GM12878 (cell line): Measurements from ENCODE around the gene NMBR. TPM values are rescaled to one million over a fixed set of nuclear protein-coding genes. Genes with fewer than 3 reads are reported as not detected.

ENCODE experiments used
- ATAC-seq: fragments of 200-7000 bp; cut with Tn5 transposase; 3 replicates; pipeline ENCODE4 v1.9.1; 2020; ENCODE audit warnings: mild to moderate bottlenecking, moderate library complexity
- BruUV-seq: library from RNA; stranded (reverse); fragments of 400-500 nt; replicated peaks from 2 replicates; lab custom pipeline; 2021; lab: Mats Ljungman, UMichigan
- CTCF ChIA-PET: fragments of 300-600 bp; sonication (Branson Sonifier 250); formaldehyde crosslinking; extraction: SDS; loops from one replicate; lab custom pipeline; 2021; ENCODE audit warnings: inconsistent platforms; lab: Yijun Ruan, JAX
- POLR2A ChIA-PET: fragments of 350-600 bp; formaldehyde crosslinking; extraction: SDS; loops from one replicate; lab custom pipeline; 2021; ENCODE audit warnings: inconsistent platforms; lab: Charles Lee
- RAD21 ChIA-PET: fragments of 300-600 bp; sonication (Branson Sonifier 250); formaldehyde crosslinking; loops from one replicate; lab custom pipeline; 2023; ENCODE audit warnings: antibody characterized with exemption; ENCODE audit not compliant: unreplicated experiment; lab: Charles Lee
- SMC1A ChIA-PET: fragments of 300-600 bp; sonication (Branson Sonifier 250); formaldehyde crosslinking; loops from one replicate; lab custom pipeline; 2023; ENCODE audit not compliant: unreplicated experiment, uncharacterized antibody; lab: Charles Lee
- DNase-seq: peaks from one replicate; pipeline ENCODE4 v3.0.0-alpha.2; 2011; ENCODE audit warnings: low read depth, low spot score
- FAIRE-seq: peaks from 3 replicates; lab custom pipeline; 2011; peaks lifted over from hg19 to GRCh38; lab: Jason Lieb, UNC
- H2AFZ ChIP-seq: 2 replicates; pipeline ENCODE4 v1.6.0; 2011; ENCODE audit warnings: low read depth, low read length, control low read depth; ENCODE audit not compliant: control insufficient read depth
- H3K27ac ChIP-seq: 2 replicates; pipeline ENCODE4 v1.5.1; 2011; ENCODE audit warnings: control low read depth; ENCODE audit not compliant: control insufficient read depth, insufficient read depth
- H3K27me3 ChIP-seq, 2 experiments: replicated peaks in 1 of 2; 2 replicates each; pipeline versions ENCODE4 v1.6.0 to v1.6.1; 2011; ENCODE audit warnings: low read length in 1 of 2; ENCODE audit not compliant: control insufficient read depth in 2 of 2, insufficient read depth in 2 of 2
- H3K36me3 ChIP-seq, 2 experiments: 2 replicates each; pipeline ENCODE4 v1.5.1; 2011; ENCODE audit warnings: low read length in 1 of 2; ENCODE audit not compliant: control insufficient read depth in 2 of 2, insufficient read depth in 2 of 2
- H3K4me1 ChIP-seq: 2 replicates; pipeline ENCODE4 v1.6.1; 2011; ENCODE audit warnings: mild to moderate bottlenecking, low read length, moderate library complexity, mixed read lengths; ENCODE audit not compliant: control insufficient read depth, insufficient read depth
- H3K4me2 ChIP-seq: 2 replicates; pipeline ENCODE4 v1.6.0; 2011; ENCODE audit warnings: control low read depth; ENCODE audit not compliant: control insufficient read depth, insufficient read depth
- H3K4me3 ChIP-seq: fragments of 200-600 bp; sonication (generic); 2 replicates; pipeline ENCODE4 v1.5.1; 2016
- H3K79me2 ChIP-seq: 2 replicates; pipeline ENCODE4 v1.6.0; 2011; ENCODE audit warnings: low read length; ENCODE audit not compliant: control insufficient read depth, insufficient read depth
- H3K9ac ChIP-seq: 2 replicates; pipeline ENCODE4 v1.8.0; 2011; ENCODE audit warnings: low read length, control low read depth, mixed read lengths; ENCODE audit not compliant: control insufficient read depth, insufficient read depth
- H3K9me3 ChIP-seq: replicated peaks from 3 replicates; pipeline ENCODE4 v1.5.1; 2011; ENCODE audit warnings: mild to moderate bottlenecking, low read length; ENCODE audit not compliant: control insufficient read depth, insufficient read depth
- H4K20me1 ChIP-seq: 2 replicates; pipeline ENCODE4 v1.6.0; 2011; ENCODE audit not compliant: control insufficient read depth, insufficient read depth
- CBX3 ChIP-seq: fragments of 200-600 bp; sonication (generic); IDR thresholded peaks from 2 replicates; pipeline ENCODE4 v1.6.1; 2016; ENCODE audit warnings: low read depth, borderline replicate concordance
- CHD4 ChIP-seq: fragments of 200-600 bp; sonication (generic); IDR thresholded peaks from 2 replicates; pipeline ENCODE4 v1.6.1; 2016; ENCODE audit warnings: mild to moderate bottlenecking
- DPF2 ChIP-seq: fragments of 450-650 bp; IDR thresholded peaks from 2 replicates; pipeline ENCODE4 v1.6.1; 2017; ENCODE audit warnings: mild to moderate bottlenecking
- ELK1 ChIP-seq: IDR thresholded peaks from 2 replicates; pipeline ENCODE4 v1.6.1; 2012; ENCODE audit warnings: low read depth, low read length, improper control_type of control experiment
- IKZF2 ChIP-seq, 2 experiments: fragments of 450-650 bp; IDR thresholded peaks; 2 replicates each; pipeline ENCODE4 v1.6.1; 2017; ENCODE audit warnings: mild to moderate bottlenecking in 2 of 2, moderate library complexity in 2 of 2
- MEF2A ChIP-seq: IDR thresholded peaks from 2 replicates; pipeline ENCODE4 v1.6.1; 2011; ENCODE audit warnings: low read depth, mild to moderate bottlenecking, low read length, moderate library complexity; ENCODE audit not compliant: insufficient read depth
- NFXL1 ChIP-seq: fragments of 450-650 bp; IDR thresholded peaks from 2 replicates; pipeline ENCODE4 v1.6.1; 2017; ENCODE audit warnings: antibody characterized with exemption, mild to moderate bottlenecking, borderline replicate concordance
- SMAD1 ChIP-seq: fragments of 450-650 bp; IDR thresholded peaks from 2 replicates; pipeline ENCODE4 v1.6.1; 2018; ENCODE audit warnings: mild to moderate bottlenecking, low read depth; ENCODE audit not compliant: partially characterized antibody
- ZZZ3 ChIP-seq: IDR thresholded peaks from 2 replicates; pipeline ENCODE4 v1.6.1; 2011; ENCODE audit warnings: low read depth; ENCODE audit not compliant: control insufficient read depth, insufficient read length
- WGBS: methylation state at CpG from one replicate; pipeline ENCODE4 v1.1.6; 2016; ENCODE audit warnings: low lambda C conversion rate; ENCODE audit not compliant: insufficient replicate concordance, insufficient coverage; ENCODE audit errors: missing lambda C conversion rate; 5-methylcytosine and 5-hydroxymethylcytosine counted together
- in situ Hi-C: fragments of 300-500 bp; cut with MboI; formaldehyde crosslinking; loops from 9 replicates; pipeline ENCODE4 v1.14.3; 2018; ENCODE audit warnings: mixed read lengths
- intact Hi-C: fragments of 100-400 bp; cut with micrococcal nuclease; formaldehyde crosslinking; loops from one replicate; pipeline ENCODE4 v1.14.2; 2022; ENCODE audit not compliant: unreplicated experiment
- polyA plus RNA-seq, 11 experiments: library from polyadenylated mRNA; depleted of rRNA in 4 of 11; unstranded in 6 of 11; stranded (reverse) in 5 of 11; fragments of >200 nt; fragmentation: Nextera tagmentation in 4 of 11; fragmentation: Illumina TruSeq in 1 of 11; extraction: Ambion mirVana in 4 of 11; extraction: Trizol in 1 of 11; gene quantifications; 1 replicate in 1 of 11; 2 replicates in 10 of 11; pipeline versions ENCODE4 v1.2.1 to v1.2.3, GENCODE V29; 2011 to 2016; ENCODE audit warnings: inconsistent platforms in 2 of 11, missing spikeins in 2 of 11, low read depth in 1 of 11
- total RNA-seq, 4 experiments: library from RNA; depleted of rRNA in 3 of 4; stranded (reverse); fragments of >200 nt in 3 of 4; fragmentation: Illumina TruSeq in 1 of 4; extraction: Trizol in 1 of 4; gene quantifications; 2 replicates each; pipeline versions ENCODE4 v1.2.1 to v1.2.3, GENCODE V29; 2013 to 2021
- TF ChIP-seq, protein P1 (sequence below): fragments of 450-650 bp; IDR thresholded peaks from 2 replicates; pipeline ENCODE4 v1.6.1; 2017; ENCODE audit warnings: mild to moderate bottlenecking, moderate library complexity
- TF ChIP-seq, protein P2 (sequence below): fragments of 450-650 bp; IDR thresholded peaks from 2 replicates; pipeline ENCODE4 v1.6.1; 2017; ENCODE audit warnings: antibody characterized with exemption, mild to moderate bottlenecking, moderate library complexity
- TF ChIP-seq, protein P3 (sequence below): IDR thresholded peaks from 2 replicates; pipeline ENCODE4 v1.6.1; 2011; ENCODE audit warnings: borderline replicate concordance, low read depth, mild to moderate bottlenecking, moderate library complexity, mixed read lengths, low read length; ENCODE audit not compliant: insufficient read depth; ENCODE audit errors: extremely low read length

NMBR gene
- total and polyA plus RNA-seq, 10 of the 15 experiments (the other 5 are each of a cell fraction or from before 2014, with no cell fraction given): not detected

- intact Hi-C loops (no loop called here), in situ Hi-C loops (no loop called here)
- H3K4me3 ChIP-seq: no peak overlapping the region
- no peaks in the 10 kb centered on the region for H3K36me3 ChIP-seq
- POLR2A ChIA-PET: no interaction called here
- no peak for ATAC-seq
- no peaks in the 10 kb centered on the region for H3K4me1 ChIP-seq
- SMC1A ChIA-PET: no interaction called here
- CTCF ChIA-PET: no interaction called here
- H3K4me2 ChIP-seq: no peak overlapping the region
- 81% methylated on average over 11 of the region's 11 CpGs for WGBS
- H4K20me1 ChIP-seq: no peaks in the 10 kb centered on the region
- no TSS peak for BruUV-seq
- no peak overlapping the region for H2AFZ ChIP-seq
- FAIRE-seq: no peak
- no peak for DNase-seq
- no peaks in the 10 kb centered on the region for H3K27me3 ChIP-seq
- H3K79me2 ChIP-seq: no peaks in the 10 kb centered on the region
- no peaks in the 10 kb centered on the region for H3K9me3 ChIP-seq
- RAD21 ChIA-PET: no interaction called here
- no peak overlapping the region for H3K27ac ChIP-seq
- TF ChIP-seq MEF2A (no peak), IKZF2 (IDR thresholded peaks at IDR 0.05) (no peak), SMAD1 (no peak), CBX3 (no peak), CHD4 (no peak), ELK1 (no peak), DPF2 (no peak), ZZZ3 (no peak), NFXL1 (no peak)
- TF ChIP-seq, protein P1, sequence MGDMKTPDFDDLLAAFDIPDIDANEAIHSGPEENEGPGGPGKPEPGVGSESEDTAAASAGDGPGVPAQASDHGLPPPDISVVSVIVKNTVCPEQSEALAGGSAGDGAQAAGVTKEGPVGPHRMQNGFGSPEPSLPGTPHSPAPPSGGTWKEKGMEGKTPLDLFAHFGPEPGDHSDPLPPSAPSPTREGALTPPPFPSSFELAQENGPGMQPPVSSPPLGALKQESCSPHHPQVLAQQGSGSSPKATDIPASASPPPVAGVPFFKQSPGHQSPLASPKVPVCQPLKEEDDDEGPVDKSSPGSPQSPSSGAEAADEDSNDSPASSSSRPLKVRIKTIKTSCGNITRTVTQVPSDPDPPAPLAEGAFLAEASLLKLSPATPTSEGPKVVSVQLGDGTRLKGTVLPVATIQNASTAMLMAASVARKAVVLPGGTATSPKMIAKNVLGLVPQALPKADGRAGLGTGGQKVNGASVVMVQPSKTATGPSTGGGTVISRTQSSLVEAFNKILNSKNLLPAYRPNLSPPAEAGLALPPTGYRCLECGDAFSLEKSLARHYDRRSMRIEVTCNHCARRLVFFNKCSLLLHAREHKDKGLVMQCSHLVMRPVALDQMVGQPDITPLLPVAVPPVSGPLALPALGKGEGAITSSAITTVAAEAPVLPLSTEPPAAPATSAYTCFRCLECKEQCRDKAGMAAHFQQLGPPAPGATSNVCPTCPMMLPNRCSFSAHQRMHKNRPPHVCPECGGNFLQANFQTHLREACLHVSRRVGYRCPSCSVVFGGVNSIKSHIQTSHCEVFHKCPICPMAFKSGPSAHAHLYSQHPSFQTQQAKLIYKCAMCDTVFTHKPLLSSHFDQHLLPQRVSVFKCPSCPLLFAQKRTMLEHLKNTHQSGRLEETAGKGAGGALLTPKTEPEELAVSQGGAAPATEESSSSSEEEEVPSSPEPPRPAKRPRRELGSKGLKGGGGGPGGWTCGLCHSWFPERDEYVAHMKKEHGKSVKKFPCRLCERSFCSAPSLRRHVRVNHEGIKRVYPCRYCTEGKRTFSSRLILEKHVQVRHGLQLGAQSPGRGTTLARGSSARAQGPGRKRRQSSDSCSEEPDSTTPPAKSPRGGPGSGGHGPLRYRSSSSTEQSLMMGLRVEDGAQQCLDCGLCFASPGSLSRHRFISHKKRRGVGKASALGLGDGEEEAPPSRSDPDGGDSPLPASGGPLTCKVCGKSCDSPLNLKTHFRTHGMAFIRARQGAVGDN: no peak
- TF ChIP-seq, protein P2, sequence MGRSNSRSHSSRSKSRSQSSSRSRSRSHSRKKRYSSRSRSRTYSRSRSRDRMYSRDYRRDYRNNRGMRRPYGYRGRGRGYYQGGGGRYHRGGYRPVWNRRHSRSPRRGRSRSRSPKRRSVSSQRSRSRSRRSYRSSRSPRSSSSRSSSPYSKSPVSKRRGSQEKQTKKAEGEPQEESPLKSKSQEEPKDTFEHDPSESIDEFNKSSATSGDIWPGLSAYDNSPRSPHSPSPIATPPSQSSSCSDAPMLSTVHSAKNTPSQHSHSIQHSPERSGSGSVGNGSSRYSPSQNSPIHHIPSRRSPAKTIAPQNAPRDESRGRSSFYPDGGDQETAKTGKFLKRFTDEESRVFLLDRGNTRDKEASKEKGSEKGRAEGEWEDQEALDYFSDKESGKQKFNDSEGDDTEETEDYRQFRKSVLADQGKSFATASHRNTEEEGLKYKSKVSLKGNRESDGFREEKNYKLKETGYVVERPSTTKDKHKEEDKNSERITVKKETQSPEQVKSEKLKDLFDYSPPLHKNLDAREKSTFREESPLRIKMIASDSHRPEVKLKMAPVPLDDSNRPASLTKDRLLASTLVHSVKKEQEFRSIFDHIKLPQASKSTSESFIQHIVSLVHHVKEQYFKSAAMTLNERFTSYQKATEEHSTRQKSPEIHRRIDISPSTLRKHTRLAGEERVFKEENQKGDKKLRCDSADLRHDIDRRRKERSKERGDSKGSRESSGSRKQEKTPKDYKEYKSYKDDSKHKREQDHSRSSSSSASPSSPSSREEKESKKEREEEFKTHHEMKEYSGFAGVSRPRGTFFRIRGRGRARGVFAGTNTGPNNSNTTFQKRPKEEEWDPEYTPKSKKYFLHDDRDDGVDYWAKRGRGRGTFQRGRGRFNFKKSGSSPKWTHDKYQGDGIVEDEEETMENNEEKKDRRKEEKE: no peak
- TF ChIP-seq, protein P3, sequence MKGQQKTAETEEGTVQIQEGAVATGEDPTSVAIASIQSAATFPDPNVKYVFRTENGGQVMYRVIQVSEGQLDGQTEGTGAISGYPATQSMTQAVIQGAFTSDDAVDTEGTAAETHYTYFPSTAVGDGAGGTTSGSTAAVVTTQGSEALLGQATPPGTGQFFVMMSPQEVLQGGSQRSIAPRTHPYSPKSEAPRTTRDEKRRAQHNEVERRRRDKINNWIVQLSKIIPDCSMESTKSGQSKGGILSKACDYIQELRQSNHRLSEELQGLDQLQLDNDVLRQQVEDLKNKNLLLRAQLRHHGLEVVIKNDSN: no peak
- TF ChIP-seq, all 136 proteins: peak for 0
- H3K9ac ChIP-seq: no peak overlapping the region
Observed at GRCh38 chr6:142030115-142030619, 116.8 kb downstream of the NMBR start.
